ENCODE measurements around the gene MARCHF2.

DNA sequence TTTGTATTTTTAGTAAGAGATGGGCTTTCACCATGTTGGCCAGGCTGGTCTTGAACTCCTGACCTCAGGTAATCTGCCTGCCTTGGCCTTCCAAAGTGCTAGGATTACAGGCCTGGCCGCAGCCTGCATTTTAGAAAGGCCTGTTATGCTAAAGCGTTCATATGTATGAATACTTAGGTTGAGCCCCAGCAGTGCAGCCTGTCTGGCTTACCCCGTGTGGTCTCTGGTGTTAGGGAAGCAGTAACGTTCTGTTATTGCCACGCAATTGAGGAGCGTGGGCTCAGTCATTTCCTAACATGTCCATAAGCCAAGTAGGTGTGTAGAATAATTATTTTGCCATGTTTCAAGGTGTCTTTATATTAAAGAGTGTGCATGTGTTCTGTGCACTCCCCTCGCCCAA lies 46.0 kb downstream of the MARCHF2 start:
- TF ChIP-seq, protein P1, sequence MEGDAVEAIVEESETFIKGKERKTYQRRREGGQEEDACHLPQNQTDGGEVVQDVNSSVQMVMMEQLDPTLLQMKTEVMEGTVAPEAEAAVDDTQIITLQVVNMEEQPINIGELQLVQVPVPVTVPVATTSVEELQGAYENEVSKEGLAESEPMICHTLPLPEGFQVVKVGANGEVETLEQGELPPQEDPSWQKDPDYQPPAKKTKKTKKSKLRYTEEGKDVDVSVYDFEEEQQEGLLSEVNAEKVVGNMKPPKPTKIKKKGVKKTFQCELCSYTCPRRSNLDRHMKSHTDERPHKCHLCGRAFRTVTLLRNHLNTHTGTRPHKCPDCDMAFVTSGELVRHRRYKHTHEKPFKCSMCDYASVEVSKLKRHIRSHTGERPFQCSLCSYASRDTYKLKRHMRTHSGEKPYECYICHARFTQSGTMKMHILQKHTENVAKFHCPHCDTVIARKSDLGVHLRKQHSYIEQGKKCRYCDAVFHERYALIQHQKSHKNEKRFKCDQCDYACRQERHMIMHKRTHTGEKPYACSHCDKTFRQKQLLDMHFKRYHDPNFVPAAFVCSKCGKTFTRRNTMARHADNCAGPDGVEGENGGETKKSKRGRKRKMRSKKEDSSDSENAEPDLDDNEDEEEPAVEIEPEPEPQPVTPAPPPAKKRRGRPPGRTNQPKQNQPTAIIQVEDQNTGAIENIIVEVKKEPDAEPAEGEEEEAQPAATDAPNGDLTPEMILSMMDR (IDR thresholded peaks at IDR 0.05) = no peak
- TF ChIP-seq EZH2 (IDR thresholded peaks at IDR 0.05; ENCODE audit: borderline replicate concordance, insufficient read depth, low read depth, low read length, poor library complexity, severe bottlenecking) = no peak
